GM18907 (cell line): Measurements from ENCODE around the gene BPIFB2.

Experiments
- ATAC-seq: cut with Tn5 transposase; IDR thresholded peaks from one replicate; pipeline ENCODE4 v1.9.1; 2021; ENCODE audit warnings: mild to moderate bottlenecking, moderate library complexity; ENCODE audit not compliant: unreplicated experiment

Gene BPIFB2

GRCh38 chr20:33065785-33066184 lies 58.3 kb downstream of the BPIFB2 start:
- ATAC-seq = no peak

DNA sequence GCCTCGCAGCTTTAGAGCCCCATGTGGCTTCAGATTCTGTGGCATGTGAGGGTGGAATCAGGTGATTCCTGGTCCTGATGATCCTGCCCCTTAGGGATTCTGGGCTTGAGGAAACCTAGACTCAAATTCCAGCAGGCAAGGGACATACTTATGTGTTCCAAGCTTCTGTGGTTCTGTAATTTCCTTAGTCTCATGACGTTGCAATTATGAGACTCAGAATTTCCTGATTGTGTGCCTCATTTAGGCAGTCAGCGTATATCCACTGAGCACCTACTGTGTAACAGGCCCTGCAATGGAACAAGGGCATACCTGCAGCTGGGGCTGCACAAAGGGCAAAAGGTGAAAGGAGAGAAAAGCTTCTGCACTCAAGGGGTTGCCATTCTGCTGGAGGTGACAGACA lies 60.3 kb downstream of the BPIFB2 start:
- no peak for ATAC-seq

DNA sequence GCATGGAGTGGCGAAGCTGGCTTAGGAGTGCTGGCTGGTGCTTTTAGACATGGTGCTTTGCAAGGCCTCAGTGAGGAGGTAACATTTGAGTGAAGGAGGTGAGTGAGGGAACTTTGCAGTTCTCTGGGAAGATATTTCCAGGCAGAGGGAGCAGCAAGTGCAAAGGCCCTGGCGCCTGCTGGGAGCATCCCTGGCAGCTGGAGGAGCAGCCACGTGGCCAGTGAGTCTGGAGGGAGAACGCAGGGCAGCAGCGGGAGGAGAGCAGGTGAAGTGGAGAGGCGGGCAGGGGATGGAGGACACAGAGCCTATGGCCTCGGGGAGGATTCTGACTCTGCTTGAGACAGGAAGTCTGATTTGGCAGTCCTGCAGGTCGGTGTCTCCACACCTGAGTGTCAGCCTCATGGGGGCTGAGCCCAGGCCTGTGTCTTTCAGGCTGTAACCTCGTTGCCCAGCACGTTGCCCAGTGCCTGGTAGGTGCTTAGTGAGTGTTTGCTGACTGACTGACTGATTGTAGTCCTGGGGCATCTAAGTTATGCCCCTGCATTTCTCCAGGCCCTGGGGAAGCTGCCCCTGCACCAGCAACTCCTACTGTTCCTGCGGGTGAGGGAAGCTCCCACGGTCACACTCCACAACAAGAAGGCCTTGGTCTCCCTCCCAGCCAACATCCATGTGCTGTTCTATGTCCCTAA lies 60.9 kb downstream of the BPIFB2 start:
- no peak for ATAC-seq

DNA sequence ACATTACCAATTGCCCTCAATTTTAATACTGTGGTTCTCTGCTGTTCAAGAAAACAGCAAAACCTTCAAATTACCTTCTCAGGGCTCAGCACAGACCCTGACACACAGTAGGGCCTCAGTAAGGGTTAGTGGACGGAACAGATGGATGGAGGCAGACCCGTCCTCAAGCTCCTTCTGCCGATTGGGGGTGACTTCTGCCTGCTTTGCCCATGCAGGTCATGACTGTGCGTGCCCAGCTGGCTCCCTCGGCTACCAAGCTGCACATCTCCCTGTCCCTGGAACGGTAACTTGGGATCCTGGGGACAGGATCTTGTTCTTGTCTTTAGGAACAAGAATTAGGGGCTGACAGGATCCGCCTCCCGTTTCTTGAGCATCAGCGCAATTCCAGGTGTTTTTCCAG lies 62.2 kb downstream of the BPIFB2 start:
- no peak for ATAC-seq

- no peak for ATAC-seq
Observed at GRCh38 chr20:33070111-33071053, 62.9 kb downstream of the BPIFB2 start.

DNA sequence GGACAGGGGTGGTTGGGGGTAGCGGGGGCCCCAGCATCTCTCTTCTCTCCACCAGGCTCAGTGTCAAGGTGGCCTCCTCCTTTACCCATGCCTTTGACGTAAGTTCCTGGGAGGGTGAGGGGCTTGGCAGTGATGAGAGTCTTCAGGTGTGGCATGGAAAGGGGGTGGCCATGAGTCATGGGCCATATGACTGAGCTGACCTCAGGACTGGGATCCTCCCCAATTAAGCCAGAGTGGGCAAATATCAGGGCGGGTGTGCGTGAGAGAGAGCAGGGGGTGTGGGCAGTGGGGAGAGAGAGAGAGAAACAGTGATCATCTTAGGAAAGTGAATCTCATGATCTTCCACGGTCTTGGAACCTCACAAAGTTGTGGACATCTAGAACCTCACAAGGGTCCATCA lies 63.7 kb downstream of the BPIFB2 start:
- ATAC-seq = no peak

DNA sequence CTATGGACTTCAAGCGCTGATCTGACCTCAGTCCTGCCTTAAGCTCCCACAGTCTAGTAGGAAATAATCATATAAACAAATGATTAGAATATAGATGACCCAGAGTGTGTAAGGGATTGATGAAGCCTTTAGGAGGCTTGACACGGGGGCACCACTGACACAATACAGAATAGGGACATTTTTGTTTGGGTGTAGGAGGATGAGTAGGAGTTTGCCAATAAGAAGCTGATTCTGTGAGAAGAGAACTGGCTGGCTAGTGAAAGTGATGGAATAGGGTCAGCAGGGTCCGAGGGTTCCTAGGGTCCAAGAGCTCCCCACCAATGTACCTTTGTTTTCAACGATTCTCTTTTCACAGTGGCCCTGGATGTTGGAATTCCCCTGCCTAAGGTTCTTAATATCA lies 64.9 kb downstream of the BPIFB2 start:
- no peak for ATAC-seq

DNA sequence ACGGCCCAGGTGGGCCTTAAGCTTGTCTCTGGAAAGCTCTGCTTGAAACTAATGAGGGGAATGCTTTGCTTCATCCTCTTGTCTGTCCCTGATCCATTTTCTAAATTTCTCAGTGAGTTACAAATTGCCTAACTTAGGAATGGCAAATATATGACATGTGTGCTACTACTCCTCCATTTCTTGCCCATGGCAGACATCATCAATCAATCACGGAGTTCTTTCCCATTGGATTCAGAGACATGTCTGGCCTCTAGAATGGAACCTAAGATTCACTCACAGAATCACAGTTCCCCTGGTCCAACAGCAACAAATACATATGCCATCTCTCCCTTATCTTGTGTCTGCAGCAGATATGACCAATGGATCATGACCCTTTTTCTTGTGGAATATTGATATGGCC lies 65.3 kb downstream of the BPIFB2 start:
- no peak for ATAC-seq
